Measurements from ENCODE around the gene CUL1.

The CUL1 gene

DNA sequence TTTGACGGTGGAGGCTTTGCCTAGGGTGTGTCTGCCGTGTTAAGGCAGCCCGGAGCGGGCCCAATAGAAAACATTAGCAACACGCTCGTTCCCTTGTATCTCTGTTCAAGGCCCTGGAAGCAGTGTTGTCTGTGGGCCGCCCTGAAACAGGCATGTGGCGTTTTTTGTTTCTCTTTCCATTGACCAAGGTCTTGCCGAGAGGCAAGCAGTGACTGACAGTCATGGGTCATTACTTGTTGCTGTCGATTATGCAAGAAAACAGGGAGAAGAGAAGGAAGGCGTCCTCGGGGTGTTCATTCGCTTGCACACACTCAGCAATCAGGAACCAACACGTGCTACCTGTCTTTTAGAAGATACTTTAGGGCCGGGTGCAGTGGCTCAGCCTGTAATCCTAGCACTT is 92.8 kb downstream of the CUL1 start:
- DNase-seq (ENCODE audit: low read depth): no peak
- TF ChIP-seq, protein P1, sequence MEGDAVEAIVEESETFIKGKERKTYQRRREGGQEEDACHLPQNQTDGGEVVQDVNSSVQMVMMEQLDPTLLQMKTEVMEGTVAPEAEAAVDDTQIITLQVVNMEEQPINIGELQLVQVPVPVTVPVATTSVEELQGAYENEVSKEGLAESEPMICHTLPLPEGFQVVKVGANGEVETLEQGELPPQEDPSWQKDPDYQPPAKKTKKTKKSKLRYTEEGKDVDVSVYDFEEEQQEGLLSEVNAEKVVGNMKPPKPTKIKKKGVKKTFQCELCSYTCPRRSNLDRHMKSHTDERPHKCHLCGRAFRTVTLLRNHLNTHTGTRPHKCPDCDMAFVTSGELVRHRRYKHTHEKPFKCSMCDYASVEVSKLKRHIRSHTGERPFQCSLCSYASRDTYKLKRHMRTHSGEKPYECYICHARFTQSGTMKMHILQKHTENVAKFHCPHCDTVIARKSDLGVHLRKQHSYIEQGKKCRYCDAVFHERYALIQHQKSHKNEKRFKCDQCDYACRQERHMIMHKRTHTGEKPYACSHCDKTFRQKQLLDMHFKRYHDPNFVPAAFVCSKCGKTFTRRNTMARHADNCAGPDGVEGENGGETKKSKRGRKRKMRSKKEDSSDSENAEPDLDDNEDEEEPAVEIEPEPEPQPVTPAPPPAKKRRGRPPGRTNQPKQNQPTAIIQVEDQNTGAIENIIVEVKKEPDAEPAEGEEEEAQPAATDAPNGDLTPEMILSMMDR (IDR thresholded peaks at IDR 0.05; ENCODE audit: control insufficient read depth, insufficient read depth, low read depth, low read length, missing control alignments): no peak
- no peak overlapping the region for H3K4me3 ChIP-seq (ENCODE audit: control insufficient read depth, low read depth, low read length)

DNA sequence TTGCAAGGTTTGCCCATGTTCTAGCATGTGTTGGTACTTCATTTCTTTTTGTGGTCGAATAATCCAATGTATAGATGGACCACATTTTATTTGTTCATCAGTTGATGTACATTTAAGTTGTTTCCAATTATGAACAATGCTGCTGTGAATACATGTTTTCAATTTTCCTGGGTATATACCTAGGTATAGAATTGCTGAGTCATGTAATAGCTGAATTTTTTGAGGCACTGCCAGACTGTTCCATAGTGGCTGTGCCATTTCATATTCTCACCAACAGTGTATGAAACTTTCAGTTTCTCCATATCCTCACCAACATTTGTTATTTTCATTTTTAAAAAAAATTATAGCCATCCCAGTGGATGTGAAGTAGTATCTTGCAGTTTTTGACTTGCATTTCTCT is 94.9 kb downstream of the CUL1 start:
- no peak overlapping the region for H3K4me3 ChIP-seq (ENCODE audit: control insufficient read depth, low read depth, low read length)
- DNase-seq (ENCODE audit: low read depth): no peak
- TF ChIP-seq, protein P1 (IDR thresholded peaks at IDR 0.05; ENCODE audit: control insufficient read depth, insufficient read depth, low read depth, low read length, missing control alignments): no peak

DNA sequence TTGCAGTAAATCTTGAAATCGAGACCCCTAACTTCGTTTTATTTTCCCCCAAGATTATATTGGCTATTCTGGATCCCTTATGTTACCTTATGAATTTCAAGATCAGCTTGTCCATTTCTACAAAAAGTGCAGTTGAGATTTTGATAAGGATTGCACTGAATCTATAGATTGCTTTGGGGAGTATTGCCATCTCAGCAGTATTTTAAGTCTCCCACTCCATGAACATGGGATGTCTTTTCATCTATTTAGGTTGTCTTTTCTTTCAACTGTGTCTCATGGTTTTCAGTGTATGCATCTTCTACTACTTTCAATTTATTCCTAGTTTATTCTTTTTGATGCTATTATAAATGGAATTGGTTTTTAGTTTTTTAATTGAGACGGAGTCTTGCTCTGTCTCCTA is 95.8 kb downstream of the CUL1 start:
- H3K4me3 ChIP-seq (ENCODE audit: control insufficient read depth, low read depth, low read length): no peak overlapping the region
- TF ChIP-seq, protein P1 (IDR thresholded peaks at IDR 0.05; ENCODE audit: control insufficient read depth, insufficient read depth, low read depth, low read length, missing control alignments): no peak
- no peak for DNase-seq (ENCODE audit: low read depth)

DNA sequence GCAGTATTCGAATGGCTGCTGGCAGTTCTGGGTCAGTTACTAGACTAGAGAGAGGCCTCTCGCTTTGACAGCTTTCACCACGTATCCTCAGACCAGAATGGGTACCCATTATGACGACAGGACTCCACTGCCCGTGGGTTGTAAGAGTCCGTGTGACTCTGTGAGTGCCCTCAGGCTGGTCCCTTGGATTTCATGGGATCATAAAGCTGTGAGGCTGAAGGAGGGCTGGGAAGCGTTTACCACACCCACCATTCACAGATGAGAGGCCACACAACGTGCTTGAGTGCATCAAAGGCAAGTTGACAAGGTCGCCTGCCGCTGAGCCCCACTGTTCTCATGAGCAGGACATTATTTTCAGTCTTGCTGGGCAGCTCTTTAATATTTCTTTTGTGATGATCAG is 98.1 kb downstream of the CUL1 start:
- no peak overlapping the region for H3K4me3 ChIP-seq (ENCODE audit: control insufficient read depth, low read depth, low read length)
- TF ChIP-seq, protein P1 (IDR thresholded peaks at IDR 0.05; ENCODE audit: control insufficient read depth, insufficient read depth, low read depth, low read length, missing control alignments): no peak
- no peak for DNase-seq (ENCODE audit: low read depth)

DNA sequence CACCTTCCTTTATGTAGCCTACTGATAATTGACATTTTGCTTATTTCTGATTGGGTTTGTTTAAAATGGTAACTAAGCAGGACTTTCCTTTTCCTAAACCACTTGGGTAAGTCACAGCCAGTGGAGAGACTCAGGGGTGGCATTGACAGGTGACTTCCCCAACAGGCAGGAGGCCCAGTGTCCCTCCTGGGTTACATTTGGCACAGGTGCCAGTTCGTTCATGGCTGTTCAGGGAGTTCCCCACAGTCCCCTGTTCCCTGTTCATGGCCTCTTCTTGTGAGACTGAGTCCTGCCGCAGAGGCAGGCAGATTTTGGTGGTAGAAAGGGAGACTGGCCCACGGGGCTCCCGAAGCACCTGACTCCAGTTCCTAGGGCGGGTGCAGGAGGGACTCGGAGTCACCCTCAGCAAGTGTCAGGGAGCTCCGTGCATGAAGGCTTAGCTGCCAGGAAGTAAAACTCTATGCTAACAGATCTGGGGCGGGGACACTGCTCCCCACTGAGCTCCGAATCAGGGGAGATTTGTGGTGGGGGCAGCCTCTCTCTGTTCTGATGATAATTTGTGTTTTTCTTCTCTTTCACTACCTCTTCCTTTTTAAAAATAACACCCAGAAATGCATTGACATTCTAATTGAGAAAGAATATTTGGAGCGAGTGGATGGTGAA is 101.3 kb downstream of the CUL1 start:
- TF ChIP-seq, protein P1 (IDR thresholded peaks at IDR 0.05; ENCODE audit: control insufficient read depth, insufficient read depth, low read depth, low read length, missing control alignments): no peak
- DNase-seq (ENCODE audit: low read depth): no peak
- H3K4me3 ChIP-seq (ENCODE audit: control insufficient read depth, low read depth, low read length): no peak overlapping the region

DNA sequence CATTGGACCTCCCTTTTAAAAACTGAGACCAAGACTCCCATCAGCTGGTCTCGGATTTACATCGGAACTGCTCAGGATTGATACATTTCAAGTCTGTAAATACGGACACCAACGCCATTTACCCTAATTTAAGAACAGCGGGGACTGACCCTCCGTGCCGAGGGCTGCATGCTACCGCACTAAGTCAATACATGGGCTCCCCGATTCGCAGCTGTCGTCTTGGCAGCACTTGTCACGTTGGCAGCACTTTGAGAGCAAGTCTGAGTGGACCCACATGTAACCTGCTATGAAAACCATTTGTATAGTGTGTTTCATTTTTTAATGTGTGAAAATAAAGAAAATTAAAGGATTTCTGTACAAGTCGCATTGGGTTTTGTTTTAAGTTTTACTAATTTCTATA is 102.0 kb downstream of the CUL1 start:
- TF ChIP-seq, protein P1 (IDR thresholded peaks at IDR 0.05; ENCODE audit: control insufficient read depth, insufficient read depth, low read depth, low read length, missing control alignments): no peak
- DNase-seq (ENCODE audit: low read depth): no peak
- H3K4me3 ChIP-seq (ENCODE audit: control insufficient read depth, low read depth, low read length): no peak overlapping the region

All from AG09309 (cell line).